BLaER1 (cell line): ENCODE results near the gene MOV10L1.

Experiments used
- H3K27ac ChIP-seq: shearing (Covaris generic); formaldehyde crosslinking; 2 replicates; pipeline ENCODE4 v1.8.1; 2022
- H3K27me3 ChIP-seq: shearing (Covaris generic); formaldehyde crosslinking; 2 replicates; pipeline ENCODE4 v1.8.1; 2022
- H3K36me3 ChIP-seq: shearing (Covaris generic); formaldehyde crosslinking; 2 replicates; pipeline ENCODE4 v1.8.1; 2022
- H3K4me1 ChIP-seq: shearing (Covaris generic); formaldehyde crosslinking; 2 replicates; pipeline ENCODE4 v1.8.1; 2022
- H3K4me2 ChIP-seq: shearing (Covaris generic); formaldehyde crosslinking; 2 replicates; pipeline ENCODE4 v1.8.1; 2022
- H3K4me3 ChIP-seq: shearing (Covaris generic); formaldehyde crosslinking; 2 replicates; pipeline ENCODE4 v1.8.1; 2022
- H3K9ac ChIP-seq: shearing (Covaris generic); formaldehyde crosslinking; 2 replicates; pipeline ENCODE4 v1.8.1; 2022
- H3K9me3 ChIP-seq: shearing (Covaris generic); formaldehyde crosslinking; 2 replicates; pipeline ENCODE4 v1.8.1; 2022
- H4K20me1 ChIP-seq: shearing (Covaris generic); formaldehyde crosslinking; 2 replicates; pipeline ENCODE4 v1.8.1; 2022
- Cebpa-rat ChIP-seq: shearing (Covaris generic); IDR thresholded peaks from 2 replicates; pipeline ENCODE4 v1.8.1; 2022

The MOV10L1 gene

DNA sequence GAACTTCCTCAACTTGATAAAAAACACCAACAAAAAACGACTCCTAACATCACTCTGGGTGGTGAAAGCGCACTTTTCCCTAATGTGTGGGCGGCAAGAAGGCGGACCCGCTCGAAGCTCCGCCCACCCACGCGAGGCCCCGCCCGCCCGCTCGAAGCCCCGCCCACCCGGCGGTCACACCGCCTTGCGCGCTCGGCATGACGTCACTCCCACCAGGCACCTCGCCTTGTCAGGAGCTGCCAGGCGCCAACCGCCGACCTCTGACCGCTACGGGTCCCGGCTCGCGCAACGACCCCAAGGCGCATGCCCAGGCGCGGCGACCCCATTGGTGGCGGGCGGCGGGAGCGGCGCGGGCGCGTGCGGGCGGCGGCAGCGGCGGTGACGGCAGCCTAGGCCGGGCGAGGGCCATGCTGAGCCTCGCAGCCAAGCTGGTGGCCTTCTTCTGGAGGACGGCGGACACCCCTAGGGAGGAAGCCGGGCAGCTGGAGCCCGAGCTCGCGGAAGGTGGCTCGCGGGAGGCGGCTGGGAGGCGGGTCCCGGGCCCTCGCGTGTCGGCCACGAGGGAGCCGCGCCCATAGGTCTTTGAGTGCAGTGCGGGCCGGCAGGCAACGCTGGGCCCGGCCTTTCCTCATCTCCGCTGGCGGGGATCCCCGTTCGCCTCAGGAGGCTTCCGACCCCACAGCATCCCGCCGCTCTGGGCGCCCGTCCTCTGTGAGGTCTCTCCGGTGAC, at the start of gene MOV10L1:
Gene MOV10L1 (plus strand): TSS at position 325 of the 730 bp plus-strand sequence. CDS start 83 bp downstream, at position 408.
- no peak within 1 kb of the TSS for H3K4me2 ChIP-seq
- TF ChIP-seq Cebpa-rat: no peak
- H3K36me3 ChIP-seq: no peaks in the 10 kb centered on the region
- H4K20me1 ChIP-seq: no peaks in the 10 kb centered on the region
- H3K27me3 ChIP-seq: no peaks in the 10 kb centered on the region
- peaks cover 29% of the 10 kb centered on the region for H3K9me3 ChIP-seq
- H3K4me1 ChIP-seq: no peaks in the 10 kb centered on the region; the same call in none of the 2 replicates
- H3K9ac ChIP-seq: no peak within 1 kb of the TSS
- no peak within 1 kb of the TSS for H3K27ac ChIP-seq
- no peak within 1 kb of the TSS for H3K4me3 ChIP-seq

DNA sequence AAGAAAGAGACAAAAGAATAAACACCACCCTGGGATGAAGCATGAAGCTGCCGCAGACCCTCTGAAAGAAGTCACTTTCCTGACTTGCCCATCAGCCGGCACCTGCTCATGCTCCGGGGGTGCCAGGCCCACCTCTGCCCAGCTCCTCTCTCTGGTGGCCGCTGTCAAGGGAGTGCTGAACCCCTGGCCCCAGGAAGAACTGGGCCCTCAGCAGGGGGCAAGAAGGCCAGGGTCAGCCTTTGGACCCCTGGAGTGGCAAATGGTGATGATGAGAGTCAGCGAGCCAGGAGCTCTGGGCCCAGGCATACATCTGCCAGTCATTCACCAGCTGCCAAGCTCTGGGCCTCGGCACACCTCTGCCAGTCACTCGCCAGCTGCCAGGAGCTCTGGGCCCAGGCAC, 49.1 kb upstream of the MOV10L1 start:
- Histone ChIP-seq H3K27me3 (no peaks in the 10 kb centered on the region), H3K4me3 (no peak overlapping the region), H3K9ac (no peak overlapping the region), H4K20me1 (no peaks in the 10 kb centered on the region), H3K4me2 (no peak overlapping the region), H3K27ac (no peak overlapping the region), H3K4me1 (peaks cover 34% of the 10 kb centered on the region), H3K36me3 (no peaks in the 10 kb centered on the region), H3K9me3 (peaks cover 33% of the 10 kb centered on the region)
- no peak for TF ChIP-seq Cebpa-rat

DNA sequence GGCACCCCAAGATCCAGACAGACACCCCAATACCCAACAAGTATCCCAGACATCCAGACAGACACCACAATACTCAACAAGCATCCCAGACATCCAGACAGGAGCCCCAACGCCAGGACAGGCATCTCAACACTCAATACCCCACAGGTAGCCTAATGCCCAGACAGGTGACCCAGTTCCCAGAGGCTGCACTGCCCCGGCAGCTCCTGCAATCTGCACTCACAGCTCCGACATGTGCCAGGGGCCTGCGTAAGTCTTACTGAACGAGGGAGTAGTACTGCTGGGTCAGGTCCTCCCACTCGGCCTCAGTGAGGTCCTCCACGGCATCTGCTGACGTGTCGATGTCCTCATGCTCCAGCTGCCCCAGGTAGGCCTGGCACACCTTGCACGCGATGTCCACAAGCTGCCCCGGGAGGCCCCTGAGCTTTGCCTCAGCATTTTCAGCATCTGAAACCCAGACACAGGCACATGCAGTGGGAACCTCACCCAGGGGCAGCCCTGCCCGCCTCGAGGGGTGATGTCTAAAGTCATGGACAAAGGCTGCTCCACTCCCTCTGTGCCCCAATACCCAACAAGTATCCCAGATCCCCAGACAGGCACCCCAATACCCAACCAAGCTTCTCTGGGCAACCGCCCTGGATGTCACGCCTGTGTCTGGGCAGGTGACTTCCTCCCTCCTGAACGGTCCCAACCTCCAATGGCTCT, 48.3 kb upstream of the MOV10L1 start:
- H3K4me1 ChIP-seq: peaks cover 26% of the 10 kb centered on the region
- H3K27ac ChIP-seq: no peak overlapping the region
- no peaks in the 10 kb centered on the region for H3K36me3 ChIP-seq
- no peak overlapping the region for H3K4me3 ChIP-seq
- no peak overlapping the region for H3K9ac ChIP-seq
- no peak for TF ChIP-seq Cebpa-rat
- H3K4me2 ChIP-seq: no peak overlapping the region
- H4K20me1 ChIP-seq: no peaks in the 10 kb centered on the region
- peaks cover 33% of the 10 kb centered on the region for H3K9me3 ChIP-seq
- H3K27me3 ChIP-seq: no peaks in the 10 kb centered on the region

DNA sequence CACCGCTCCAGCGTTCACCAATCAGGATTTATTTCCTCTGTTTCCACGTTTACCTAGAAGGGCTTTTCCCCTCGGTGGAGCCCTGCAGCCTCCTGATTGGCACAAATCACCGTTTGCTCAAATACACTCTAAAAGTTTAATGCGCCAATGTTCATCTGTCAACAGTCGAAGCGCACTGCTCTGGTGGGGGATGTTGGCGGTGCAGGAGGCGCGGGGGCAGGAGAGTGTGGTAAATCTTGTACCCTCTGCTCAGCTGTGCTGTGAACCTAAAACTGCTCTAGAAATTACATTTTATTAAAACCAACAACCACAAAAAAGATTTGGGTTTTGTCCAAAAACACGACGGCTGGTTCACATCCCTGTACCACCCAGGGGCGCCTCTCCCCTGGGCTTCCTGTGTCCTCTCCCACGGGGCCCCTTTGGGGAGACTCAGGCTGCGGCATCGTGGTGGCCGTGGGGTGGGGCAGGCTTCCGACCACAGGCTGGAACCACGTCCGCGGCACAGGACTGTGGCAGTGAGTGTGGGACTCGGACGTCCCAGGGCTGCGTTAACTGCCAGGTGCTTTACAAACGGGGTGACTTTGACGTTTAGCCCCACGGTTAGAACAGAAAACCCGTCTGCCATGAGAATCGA, 45.2 kb upstream of the MOV10L1 start:
- H3K4me2 ChIP-seq: peak overlapping the region; percentile 76
- no peak overlapping the region for H3K4me3 ChIP-seq

DNA sequence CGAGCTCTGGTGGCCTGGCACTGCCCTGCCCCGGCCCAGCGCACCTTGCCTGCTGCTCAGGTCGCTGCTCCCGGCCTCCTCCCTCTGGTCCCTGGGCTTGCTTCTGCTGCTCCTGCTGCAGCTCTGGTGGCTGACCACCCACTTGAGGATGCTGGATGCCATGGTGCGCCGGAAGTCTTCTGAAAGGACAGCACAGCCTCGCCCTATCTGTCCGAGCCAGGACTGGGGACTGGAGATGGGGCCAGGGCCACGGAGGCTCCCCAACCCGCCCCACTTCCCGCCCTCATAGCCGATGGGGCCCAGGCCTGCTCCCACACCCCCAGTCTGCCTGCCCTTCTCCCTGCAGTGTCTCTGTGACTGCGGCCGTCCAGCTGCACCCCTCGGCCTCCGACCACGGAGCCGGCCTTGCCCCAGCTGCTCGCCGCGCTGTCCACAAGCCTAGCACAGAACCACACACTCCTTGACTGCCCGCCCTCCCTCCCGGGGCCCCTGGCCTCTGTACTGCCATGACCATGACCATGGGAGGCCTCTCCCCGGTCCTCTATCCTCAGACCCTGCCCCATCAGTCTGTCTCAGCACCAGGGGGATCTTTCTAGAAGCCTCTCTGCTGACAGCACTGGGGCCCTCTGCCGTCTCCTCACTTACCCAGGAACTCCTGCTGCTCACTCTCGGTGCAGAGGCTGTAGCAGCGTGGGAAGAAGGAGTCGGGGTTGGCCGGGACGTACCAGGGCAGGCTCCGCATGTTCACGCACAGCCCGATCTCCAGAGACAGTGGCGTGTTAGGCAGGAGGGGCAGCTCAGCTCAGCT, 44.4 kb upstream of the MOV10L1 start:
- TF ChIP-seq Cebpa-rat: no peak
- Histone ChIP-seq H3K27me3 (no peaks in the 10 kb centered on the region), H3K4me2 (peak overlapping the region; percentile 76)

More for the DNA sequence above, 45.2 kb upstream of the MOV10L1 start:
- no peak overlapping the region for H3K9ac ChIP-seq
- no peak for TF ChIP-seq Cebpa-rat
- peaks cover 26% of the 10 kb centered on the region for H3K4me1 ChIP-seq
- H3K27ac ChIP-seq: no peak overlapping the region
- no peaks in the 10 kb centered on the region for H3K27me3 ChIP-seq
- H4K20me1 ChIP-seq: no peaks in the 10 kb centered on the region
- peaks cover 20% of the 10 kb centered on the region for H3K9me3 ChIP-seq
- no peaks in the 10 kb centered on the region for H3K36me3 ChIP-seq

DNA sequence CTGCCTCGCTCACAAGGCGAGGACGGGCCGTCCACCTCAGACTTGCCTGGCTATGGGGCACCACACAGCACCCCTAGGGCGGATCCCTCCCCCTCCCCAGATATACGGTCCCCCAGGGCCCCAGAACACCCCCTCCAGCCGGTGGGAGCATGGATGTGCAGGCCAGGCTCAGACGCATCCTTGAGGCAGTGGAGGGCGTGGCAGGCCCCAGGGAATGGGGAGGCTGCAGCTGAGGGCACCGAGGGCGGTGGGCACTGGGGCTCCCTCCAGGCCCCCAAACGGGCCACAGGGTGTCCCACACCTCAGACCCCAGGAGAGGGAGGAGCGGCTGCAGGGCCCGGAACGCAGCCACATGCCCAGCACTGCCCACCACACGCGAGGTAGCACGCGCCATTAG, 43.8 kb upstream of the MOV10L1 start:
- Histone ChIP-seq H3K27ac (no peak overlapping the region), H3K4me2 (no peak overlapping the region), H3K9ac (no peak overlapping the region), H3K36me3 (no peaks in the 10 kb centered on the region), H3K4me3 (no peak overlapping the region), H4K20me1 (no peaks in the 10 kb centered on the region), H3K27me3 (no peaks in the 10 kb centered on the region), H3K9me3 (peaks cover 14% of the 10 kb centered on the region), H3K4me1 (peaks cover 26% of the 10 kb centered on the region)
- TF ChIP-seq Cebpa-rat: no peak

More for the DNA sequence above, 44.4 kb upstream of the MOV10L1 start:
- Histone ChIP-seq H3K4me1 (peaks cover 26% of the 10 kb centered on the region), H4K20me1 (no peaks in the 10 kb centered on the region), H3K27ac (no peak overlapping the region), H3K36me3 (no peaks in the 10 kb centered on the region), H3K4me3 (no peak overlapping the region), H3K9ac (no peak overlapping the region), H3K9me3 (peaks cover 14% of the 10 kb centered on the region)

DNA sequence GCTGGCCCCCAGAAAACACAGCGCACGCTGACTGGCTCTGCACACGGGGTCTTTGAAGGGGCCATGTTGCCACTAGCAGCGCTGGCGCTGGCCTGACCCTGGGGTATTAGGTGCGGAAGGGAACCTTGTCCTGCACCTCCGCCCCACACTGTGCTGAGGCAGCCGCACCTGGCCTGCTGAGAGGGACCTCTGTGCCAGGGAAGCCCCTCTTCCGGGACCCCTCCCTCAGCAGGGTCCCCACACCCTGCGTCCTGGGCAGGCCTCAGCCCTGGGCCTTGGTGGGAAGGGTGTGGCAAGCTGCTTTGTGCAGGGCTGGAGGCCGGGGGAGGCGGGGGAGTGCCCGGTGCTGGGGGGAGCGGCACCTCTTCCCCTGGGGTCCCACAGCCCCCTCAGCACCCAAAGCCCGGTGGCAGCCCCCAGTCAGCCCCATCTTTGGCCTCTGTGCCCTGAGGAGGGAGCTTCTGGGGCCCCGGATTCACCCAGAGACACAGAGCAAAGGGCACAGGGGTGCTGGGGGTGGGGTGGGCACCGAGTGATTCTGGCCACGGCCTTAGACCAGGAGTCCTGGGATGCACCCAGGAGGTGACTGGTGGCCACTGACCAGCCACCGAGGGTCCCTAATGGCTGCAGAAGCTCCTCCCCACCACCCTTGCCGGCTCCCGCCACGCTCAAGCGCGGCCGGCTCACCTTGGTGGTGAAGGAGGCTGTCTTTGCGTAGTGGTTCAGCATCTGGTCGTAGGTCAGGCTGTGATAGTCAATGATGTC, 43.1 kb upstream of the MOV10L1 start:
- Histone ChIP-seq H3K27ac (no peak overlapping the region), H4K20me1 (no peaks in the 10 kb centered on the region), H3K4me3 (no peak overlapping the region), H3K4me1 (peaks cover 26% of the 10 kb centered on the region), H3K36me3 (no peaks in the 10 kb centered on the region), H3K9ac (no peak overlapping the region), H3K27me3 (no peaks in the 10 kb centered on the region), H3K9me3 (peaks cover 14% of the 10 kb centered on the region), H3K4me2 (no peak overlapping the region)
- TF ChIP-seq Cebpa-rat: no peak

DNA sequence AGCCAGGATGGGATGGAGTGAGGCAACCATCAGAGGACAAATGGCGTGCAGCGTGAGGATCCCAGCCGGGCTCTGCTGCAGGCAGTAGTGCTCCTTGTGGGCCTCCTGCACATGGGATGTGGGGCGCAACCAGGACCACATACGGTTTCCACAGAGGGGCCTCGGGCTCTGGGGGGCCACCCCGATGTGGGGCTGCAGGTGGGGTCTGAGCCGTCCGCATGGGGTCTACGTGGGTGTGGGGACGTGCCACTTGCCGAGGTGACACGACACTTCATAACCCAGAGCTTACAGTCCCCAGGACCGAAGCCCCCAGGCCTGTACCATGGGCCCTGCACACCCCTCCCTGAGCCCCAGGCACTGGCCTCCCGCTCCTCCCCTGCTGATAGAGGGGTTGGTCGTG, 42.5 kb upstream of the MOV10L1 start:
- H3K9ac ChIP-seq: no peak overlapping the region
- TF ChIP-seq Cebpa-rat: no peak
- no peaks in the 10 kb centered on the region for H3K36me3 ChIP-seq
- H3K4me3 ChIP-seq: no peak overlapping the region
- no peaks in the 10 kb centered on the region for H4K20me1 ChIP-seq
- no peak overlapping the region for H3K4me2 ChIP-seq
- H3K27ac ChIP-seq: no peak overlapping the region
- peaks cover 18% of the 10 kb centered on the region for H3K9me3 ChIP-seq
- H3K4me1 ChIP-seq: peaks cover 24% of the 10 kb centered on the region
- H3K27me3 ChIP-seq: no peaks in the 10 kb centered on the region
